Mesenchymal stem cell (in vitro differentiated cells and primary cell): ENCODE results near the gene PARP9.

Source experiments
- DNase-seq: peaks from one replicate; pipeline ENCODE4 v3.0.0-alpha.2; 2013
- H2AFZ ChIP-seq: one replicate; pipeline ENCODE4 v1.6.1; 2013; ENCODE audit warnings: low read depth, mild to moderate bottlenecking, control low read depth, inconsistent platforms, low read length, moderate library complexity
- H2AK5ac ChIP-seq: 2 replicates; pipeline ENCODE4 v1.6.1; 2013; ENCODE audit warnings: low read length, moderate library complexity, mild to moderate bottlenecking, inconsistent platforms; ENCODE audit not compliant: severe bottlenecking
- H2BK120ac ChIP-seq: one replicate; pipeline ENCODE4 v1.6.1; 2013; ENCODE audit warnings: low read depth, mild to moderate bottlenecking, inconsistent platforms, low read length, moderate library complexity
- H2BK12ac ChIP-seq, 2 experiments: one replicate each; pipeline ENCODE4 v1.6.1; 2013; ENCODE audit warnings: inconsistent platforms in 2 of 2, low read length in 2 of 2, mild to moderate bottlenecking in 2 of 2, moderate library complexity in 2 of 2, control low read depth in 1 of 2
- H2BK15ac ChIP-seq: one replicate; pipeline ENCODE4 v1.6.1; 2013; ENCODE audit warnings: mild to moderate bottlenecking, low read depth, inconsistent platforms; ENCODE audit not compliant: poor library complexity, severe bottlenecking
- H2BK5ac ChIP-seq: 2 replicates; pipeline ENCODE4 v1.6.1; 2013; ENCODE audit warnings: low read depth, mild to moderate bottlenecking, low read length, control low read depth, inconsistent platforms; ENCODE audit not compliant: poor library complexity, severe bottlenecking
- H3K14ac ChIP-seq, 2 experiments: one replicate each; pipeline ENCODE4 v1.6.1; 2013; ENCODE audit warnings: inconsistent platforms in 2 of 2, low read length in 2 of 2, control low read depth in 1 of 2, mild to moderate bottlenecking in 1 of 2, moderate library complexity in 1 of 2
- H3K18ac ChIP-seq, 2 experiments: one replicate each; pipeline ENCODE4 v1.6.1; 2013; ENCODE audit warnings: inconsistent platforms in 2 of 2, low read length in 2 of 2, control low read depth in 1 of 2, low read depth in 1 of 2, mild to moderate bottlenecking in 1 of 2
- H3K23ac ChIP-seq, 2 experiments: one replicate each; pipeline ENCODE4 v1.6.1; 2013; ENCODE audit warnings: inconsistent platforms in 2 of 2, low read length in 2 of 2, mild to moderate bottlenecking in 2 of 2, moderate library complexity in 2 of 2, control low read depth in 1 of 2
- H3K27ac ChIP-seq: 2 replicates; pipeline ENCODE4 v1.5.1; 2013; ENCODE audit warnings: mild to moderate bottlenecking, moderate library complexity, low read length, control low read depth, inconsistent platforms; ENCODE audit not compliant: poor library complexity, severe bottlenecking
- H3K27me3 ChIP-seq, 2 experiments: 2 replicates each; pipeline versions ENCODE4 v1.6.1 to v1.7.0; 2013; ENCODE audit warnings: low read length in 2 of 2, mild to moderate bottlenecking in 2 of 2, moderate library complexity in 2 of 2, control low read depth in 1 of 2, inconsistent platforms in 1 of 2; ENCODE audit not compliant: control insufficient read depth in 1 of 2, insufficient read depth in 1 of 2
- H3K36me3 ChIP-seq, 2 experiments: 2 replicates each; pipeline versions ENCODE4 v1.6.1 to v1.7.0; 2013; ENCODE audit warnings: low read length in 2 of 2, control low read depth in 1 of 2, inconsistent platforms in 1 of 2, low read depth in 1 of 2, mild to moderate bottlenecking in 1 of 2; ENCODE audit not compliant: insufficient read depth in 2 of 2, control insufficient read depth in 1 of 2
- H3K4ac ChIP-seq, 2 experiments: one replicate each; pipeline ENCODE4 v1.6.1; 2013; ENCODE audit warnings: inconsistent platforms in 2 of 2, low read length in 2 of 2, mild to moderate bottlenecking in 2 of 2, moderate library complexity in 2 of 2, control low read depth in 1 of 2, low read depth in 1 of 2
- H3K4me1 ChIP-seq: 2 replicates; pipeline ENCODE4 v1.6.1; 2013; ENCODE audit warnings: low read depth, low read length, control low read depth; ENCODE audit not compliant: control insufficient read depth, insufficient read depth
- H3K4me2 ChIP-seq: 2 replicates; pipeline ENCODE4 v1.6.1; 2013; ENCODE audit warnings: low read length, mild to moderate bottlenecking, inconsistent platforms; ENCODE audit not compliant: poor library complexity, severe bottlenecking
- H3K4me3 ChIP-seq, 2 experiments: 2 replicates each; pipeline versions ENCODE4 v1.5.1 to v1.7.0; 2013; ENCODE audit warnings: low read length in 2 of 2, mild to moderate bottlenecking in 2 of 2, control low read depth in 1 of 2, low read depth in 1 of 2; ENCODE audit not compliant: insufficient read depth in 1 of 2
- H3K79me1 ChIP-seq: replicated peaks from 2 replicates; pipeline ENCODE4 v1.6.1; 2013; ENCODE audit warnings: mild to moderate bottlenecking, control low read depth, low read length, inconsistent platforms; ENCODE audit not compliant: poor library complexity, severe bottlenecking
- H3K9ac ChIP-seq: 2 replicates; pipeline ENCODE4 v1.7.0; 2013; ENCODE audit warnings: mild to moderate bottlenecking, low read length, moderate library complexity
- H3K9me3 ChIP-seq: 2 replicates; pipeline ENCODE4 v1.7.0; 2013; ENCODE audit warnings: mild to moderate bottlenecking, low read length; ENCODE audit not compliant: control insufficient read depth
- H4K8ac ChIP-seq: one replicate; pipeline ENCODE4 v1.6.1; 2013; ENCODE audit warnings: inconsistent platforms, mild to moderate bottlenecking, low read length, moderate library complexity
- H4K91ac ChIP-seq: one replicate; pipeline ENCODE4 v1.6.1; 2013; ENCODE audit warnings: mild to moderate bottlenecking, low read length, inconsistent platforms
- WGBS: methylation state at CpG from one replicate; pipeline ENCODE4 v1.1.7; 2013; ENCODE audit warnings: mixed read lengths; 5-methylcytosine and 5-hydroxymethylcytosine counted together

PARP9 gene

DNA sequence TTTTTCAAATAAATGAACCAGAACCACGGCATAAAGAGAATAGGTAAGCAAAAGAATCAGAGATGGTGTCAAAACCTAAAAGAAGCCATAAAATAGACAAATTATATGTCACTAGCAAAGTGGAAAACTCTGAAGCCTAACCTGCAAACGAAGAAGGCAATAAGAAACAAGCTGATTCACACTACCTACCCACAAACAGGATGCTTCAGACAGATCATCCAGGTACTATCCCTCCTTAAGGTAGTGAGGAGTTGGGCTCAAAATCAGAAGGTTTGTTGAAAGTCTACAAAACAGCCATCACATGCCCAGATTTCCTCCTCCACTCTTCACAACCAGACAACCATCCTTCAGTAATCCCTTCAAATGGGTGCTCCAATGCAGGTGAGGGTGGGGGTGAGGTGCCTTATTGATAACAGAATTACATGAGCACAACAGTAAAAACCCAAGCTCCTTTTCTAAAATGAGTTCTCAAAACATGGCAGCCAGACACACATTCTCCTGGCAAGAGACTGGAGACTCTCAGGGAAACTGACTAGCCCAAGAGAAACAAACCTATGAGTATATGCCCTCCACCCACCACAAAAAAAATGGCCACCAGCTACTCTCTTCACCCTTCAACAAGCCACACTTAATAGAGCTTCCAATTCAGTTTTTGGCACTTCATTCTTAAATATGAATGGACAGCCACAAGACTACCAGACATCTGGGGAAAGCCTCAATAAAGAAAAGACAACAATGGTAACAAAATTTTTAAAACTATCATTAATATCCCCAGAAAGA lies 55.8 kb downstream of the PARP9 start:
- no peak overlapping the region for H2AFZ ChIP-seq
- H4K91ac ChIP-seq, result no peak overlapping the region

GRCh38 chr3:122506450-122506849 lies 57.6 kb downstream of the PARP9 start:
- no peak overlapping the region for H2BK12ac ChIP-seq
- no peak overlapping the region for H3K23ac ChIP-seq
- H3K4me3 ChIP-seq, result no peak overlapping the region
- H2BK5ac ChIP-seq, result no peak overlapping the region
- peaks cover 1% of the 10 kb centered on the region for H3K4me1 ChIP-seq
- peaks cover 0 to 3% of the 10 kb centered on the region in 2 experiments for H3K36me3 ChIP-seq
- H2AK5ac ChIP-seq, result no peak overlapping the region
- no peak overlapping the region for H3K27ac ChIP-seq
- no peak overlapping the region for H3K4me2 ChIP-seq
- H4K8ac ChIP-seq, result no peak overlapping the region
- H3K14ac ChIP-seq, result no peak overlapping the region
- H3K18ac ChIP-seq, result no peak overlapping the region
- H3K27me3 ChIP-seq, result no peaks in the 10 kb centered on the region
- H3K9ac ChIP-seq, result no peak overlapping the region
- no peak overlapping the region for H2BK15ac ChIP-seq
- H2BK120ac ChIP-seq, result no peak overlapping the region
- no peaks in the 10 kb centered on the region for H3K79me1 ChIP-seq
- DNase-seq, result no peak
- no peak overlapping the region for H3K4ac ChIP-seq
- no peaks in the 10 kb centered on the region for H3K9me3 ChIP-seq
- no peak overlapping the region for H4K91ac ChIP-seq
- no CpG with 5 or more reads among the region's 1 CpG for WGBS
- H2AFZ ChIP-seq, result no peak overlapping the region

More for the DNA sequence above, 55.8 kb downstream of the PARP9 start:
- no peak for DNase-seq
- Histone ChIP-seq H3K4me2 (no peak overlapping the region), H3K18ac (no peak overlapping the region), H3K4me3 (no peak overlapping the region), H3K27ac (no peak overlapping the region), H2BK12ac (no peak overlapping the region), H2BK5ac (no peak overlapping the region), H3K36me3 (peaks cover 0 to 3% of the 10 kb centered on the region in 2 experiments), H3K4ac (no peak overlapping the region), H2BK15ac (no peak overlapping the region), H3K4me1 (peaks cover 4% of the 10 kb centered on the region), H3K79me1 (no peaks in the 10 kb centered on the region), H3K9ac (no peak overlapping the region), H3K23ac (no peak overlapping the region), H3K9me3 (no peaks in the 10 kb centered on the region), H3K27me3 (no peaks in the 10 kb centered on the region), H3K14ac (no peak overlapping the region), H2AK5ac (no peak overlapping the region), H4K8ac (no peak overlapping the region), H2BK120ac (no peak overlapping the region)
- 78% methylated on average over 1 of the region's 2 CpGs for WGBS

GRCh38 chr3:122505676-122506075 lies 58.4 kb downstream of the PARP9 start:
- Histone ChIP-seq H3K4ac (no peak overlapping the region), H3K4me2 (no peak overlapping the region), H2AK5ac (no peak overlapping the region), H3K23ac (no peak overlapping the region), H3K36me3 (peaks cover 0 to 3% of the 10 kb centered on the region in 2 experiments), H3K79me1 (no peaks in the 10 kb centered on the region), H4K8ac (no peak overlapping the region), H3K27me3 (no peaks in the 10 kb centered on the region), H3K4me3 (no peak overlapping the region), H3K4me1 (peaks cover 3% of the 10 kb centered on the region), H2BK15ac (no peak overlapping the region), H2BK12ac (no peak overlapping the region), H2AFZ (no peak overlapping the region), H3K9me3 (no peaks in the 10 kb centered on the region), H3K18ac (no peak overlapping the region), H4K91ac (no peak overlapping the region), H2BK5ac (no peak overlapping the region), H3K27ac (no peak overlapping the region), H3K9ac (no peak overlapping the region), H2BK120ac (no peak overlapping the region), H3K14ac (no peak overlapping the region)
- 64% methylated on average over 2 of the region's 2 CpGs for WGBS
- no peak for DNase-seq

DNA sequence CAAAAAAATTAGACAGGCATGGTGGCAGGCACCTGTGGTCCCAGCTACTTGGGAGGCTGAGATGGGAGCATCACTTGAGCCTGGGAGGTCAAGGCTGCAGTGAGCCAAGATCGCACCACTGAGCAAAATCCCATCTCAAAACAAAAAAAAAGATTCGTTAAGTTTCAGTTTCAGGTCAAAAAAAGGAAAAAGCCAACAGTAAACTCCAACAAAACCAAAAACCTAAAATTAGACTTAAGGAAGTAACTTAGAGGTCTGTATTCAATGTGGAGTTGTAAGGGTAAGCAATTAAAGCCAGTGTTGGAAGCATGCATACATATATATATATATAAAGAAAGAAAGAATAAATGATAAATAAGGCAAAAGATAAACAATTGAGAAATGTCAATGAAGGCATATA lies 61.2 kb downstream of the PARP9 start:
- Histone ChIP-seq H3K23ac (no peak overlapping the region), H4K91ac (no peak overlapping the region), H4K8ac (no peak overlapping the region), H2BK12ac (no peak overlapping the region), H2AFZ (no peak overlapping the region), H3K9me3 (no peaks in the 10 kb centered on the region), H3K4me3 (no peak overlapping the region), H3K36me3 (peaks cover 0 to 3% of the 10 kb centered on the region in 2 experiments), H2BK120ac (no peak overlapping the region), H3K18ac (no peak overlapping the region), H3K14ac (no peak overlapping the region), H3K4me2 (no peak overlapping the region), H3K79me1 (peaks cover 1% of the 10 kb centered on the region), H3K4me1 (peaks cover 2% of the 10 kb centered on the region), H3K4ac (no peak overlapping the region), H2BK5ac (no peak overlapping the region), H2AK5ac (no peak overlapping the region), H2BK15ac (no peak overlapping the region), H3K9ac (no peak overlapping the region), H3K27me3 (no peaks in the 10 kb centered on the region), H3K27ac (no peak overlapping the region)
- no CpG with 5 or more reads among the region's 2 CpGs for WGBS
- DNase-seq, result no peak
